ENCODE measurements around the gene ANKRD6. TPM values are rescaled to one million over a fixed set of nuclear protein-coding genes. Genes with fewer than 3 reads are reported as not detected.
"Not testable (repeated sequence)": the region's sequence is repeated elsewhere in the genome, so short reads cannot be mapped to it uniquely, and the experiment has no call there.

The ANKRD6 gene
- total RNA-seq, 1 experiment from 2014 or later: 10.5 TPM

DNA sequence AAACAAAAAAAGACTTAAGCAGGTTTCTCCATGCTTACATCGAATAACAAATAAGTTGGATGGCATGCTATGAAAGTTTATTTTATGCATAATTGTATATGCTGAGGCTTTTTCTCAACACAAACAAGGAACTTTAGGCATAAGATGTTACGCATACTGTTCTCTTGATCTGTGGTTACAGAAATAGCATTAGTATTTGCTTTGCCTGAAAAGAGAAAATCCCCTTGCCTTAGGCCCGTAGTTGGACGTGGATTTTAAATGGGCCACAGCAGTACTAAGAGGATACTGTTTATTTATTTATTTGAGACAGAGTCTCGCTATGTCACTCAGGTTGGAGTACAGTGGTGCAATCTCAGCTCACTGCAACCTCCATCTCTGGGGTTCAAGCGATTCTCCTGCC is 186.6 kb downstream of the ANKRD6 start:
- Histone ChIP-seq H3K4me3 (ENCODE audit: insufficient read depth, low read depth, low read length) (no peak overlapping the region), H3K36me3 (replicated peaks; ENCODE audit: control insufficient read depth, insufficient read depth, low read length) (no peaks in the 10 kb centered on the region), H3K27me3 (ENCODE audit: control insufficient read depth, insufficient read depth, low read length) (no peaks in the 10 kb centered on the region)
- DNase-seq: no peak

DNA sequence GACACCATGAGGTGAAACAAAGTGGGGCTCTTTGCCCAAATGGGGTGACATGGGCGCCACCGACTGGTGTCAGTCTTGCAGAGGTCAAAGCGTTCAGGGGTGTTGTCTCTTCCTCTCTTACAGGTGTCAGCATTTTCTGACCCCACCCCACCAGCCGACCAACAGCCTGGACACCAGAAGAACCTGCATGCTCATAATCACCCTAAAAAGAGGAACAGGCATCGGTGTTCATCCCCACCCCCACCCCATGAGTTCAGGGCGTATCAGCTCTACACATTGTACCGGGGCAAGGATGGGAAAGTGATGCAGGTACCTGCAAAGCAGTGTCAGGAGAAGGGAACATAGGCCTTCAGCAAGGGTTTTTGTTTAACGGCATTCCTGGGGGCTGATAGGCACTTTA is 190.8 kb downstream of the ANKRD6 start:
- Histone ChIP-seq H3K27me3 (ENCODE audit: control insufficient read depth, insufficient read depth, low read length) (no peaks in the 10 kb centered on the region), H3K36me3 (replicated peaks; ENCODE audit: control insufficient read depth, insufficient read depth, low read length) (no peaks in the 10 kb centered on the region), H3K4me3 (ENCODE audit: insufficient read depth, low read depth, low read length) (no peak overlapping the region)
- no peak for DNase-seq

DNA sequence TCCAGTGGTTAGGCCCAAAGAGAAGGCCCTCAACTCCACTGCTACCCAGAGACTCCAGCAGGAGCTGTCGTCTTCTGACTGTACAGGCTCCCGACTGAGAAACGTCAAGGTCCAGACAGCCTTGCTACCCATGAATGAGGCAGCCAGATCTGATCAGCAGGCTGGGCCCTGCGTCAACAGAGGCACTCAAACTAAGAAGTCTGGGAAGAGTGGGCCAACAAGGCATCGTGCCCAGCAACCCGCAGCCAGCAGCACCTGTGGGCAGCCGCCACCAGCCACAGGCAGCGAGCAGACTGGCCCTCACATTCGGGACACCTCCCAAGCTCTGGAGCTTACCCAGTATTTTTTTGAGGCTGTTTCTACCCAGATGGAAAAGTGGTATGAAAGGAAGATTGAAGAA is 197.5 kb downstream of the ANKRD6 start:
- H3K27me3 ChIP-seq (ENCODE audit: control insufficient read depth, insufficient read depth, low read length): no peaks in the 10 kb centered on the region
- no peak for DNase-seq
- no peak overlapping the region for H3K4me3 ChIP-seq (ENCODE audit: insufficient read depth, low read depth, low read length)
- no peaks in the 10 kb centered on the region for H3K36me3 ChIP-seq (replicated peaks; ENCODE audit: control insufficient read depth, insufficient read depth, low read length)

DNA sequence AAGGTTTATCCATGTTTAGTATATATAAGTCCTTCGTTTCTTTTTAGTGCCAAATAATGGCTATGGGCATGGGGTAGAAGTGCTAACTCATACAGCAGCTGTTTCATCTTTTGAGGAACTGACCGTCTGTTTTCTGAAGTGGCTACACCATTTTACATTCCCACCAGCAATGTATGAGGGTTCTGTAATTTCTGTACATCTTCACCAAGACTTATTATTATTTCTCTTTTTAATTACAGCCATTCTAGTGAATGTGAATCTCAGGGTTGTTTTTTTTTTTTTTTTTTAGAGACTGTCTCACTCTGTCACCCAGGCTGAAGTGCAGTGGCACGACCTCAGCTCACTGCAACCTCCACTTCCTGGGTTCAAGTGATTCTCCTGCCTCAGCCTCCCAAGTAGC is 203.5 kb downstream of the ANKRD6 start:
- not testable (repeated sequence) for DNase-seq; H3K27me3 ChIP-seq (ENCODE audit: control insufficient read depth, insufficient read depth, low read length); H3K4me3 ChIP-seq (ENCODE audit: insufficient read depth, low read depth, low read length); H3K36me3 ChIP-seq (replicated peaks; ENCODE audit: control insufficient read depth, insufficient read depth, low read length)

DNA sequence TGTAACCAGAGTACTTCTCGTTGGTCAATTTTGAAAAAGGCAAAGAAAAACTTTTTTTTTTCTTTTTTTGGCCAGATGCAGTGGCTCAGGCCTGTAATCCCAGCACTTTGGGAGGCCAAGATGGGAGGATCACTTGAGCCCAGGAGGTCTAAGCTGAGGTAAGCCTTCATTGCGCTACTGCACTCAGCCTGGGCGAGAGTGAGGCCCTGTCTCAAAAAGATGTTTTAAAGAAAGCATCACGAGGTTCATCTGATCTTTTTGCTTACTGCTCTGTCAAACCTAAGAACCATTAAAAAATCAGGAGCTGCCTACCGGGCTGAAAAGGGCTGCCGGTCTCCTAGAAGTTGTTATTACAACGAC is 205.0 kb downstream of the ANKRD6 start:
- H3K4me3 ChIP-seq (ENCODE audit: insufficient read depth, low read depth, low read length): peak overlapping the region; percentile 81
- H3K36me3 ChIP-seq (replicated peaks; ENCODE audit: control insufficient read depth, insufficient read depth, low read length): peaks cover 7% of the 10 kb centered on the region
- no peak for DNase-seq
- H3K27me3 ChIP-seq (ENCODE audit: control insufficient read depth, insufficient read depth, low read length): no peaks in the 10 kb centered on the region

DNA sequence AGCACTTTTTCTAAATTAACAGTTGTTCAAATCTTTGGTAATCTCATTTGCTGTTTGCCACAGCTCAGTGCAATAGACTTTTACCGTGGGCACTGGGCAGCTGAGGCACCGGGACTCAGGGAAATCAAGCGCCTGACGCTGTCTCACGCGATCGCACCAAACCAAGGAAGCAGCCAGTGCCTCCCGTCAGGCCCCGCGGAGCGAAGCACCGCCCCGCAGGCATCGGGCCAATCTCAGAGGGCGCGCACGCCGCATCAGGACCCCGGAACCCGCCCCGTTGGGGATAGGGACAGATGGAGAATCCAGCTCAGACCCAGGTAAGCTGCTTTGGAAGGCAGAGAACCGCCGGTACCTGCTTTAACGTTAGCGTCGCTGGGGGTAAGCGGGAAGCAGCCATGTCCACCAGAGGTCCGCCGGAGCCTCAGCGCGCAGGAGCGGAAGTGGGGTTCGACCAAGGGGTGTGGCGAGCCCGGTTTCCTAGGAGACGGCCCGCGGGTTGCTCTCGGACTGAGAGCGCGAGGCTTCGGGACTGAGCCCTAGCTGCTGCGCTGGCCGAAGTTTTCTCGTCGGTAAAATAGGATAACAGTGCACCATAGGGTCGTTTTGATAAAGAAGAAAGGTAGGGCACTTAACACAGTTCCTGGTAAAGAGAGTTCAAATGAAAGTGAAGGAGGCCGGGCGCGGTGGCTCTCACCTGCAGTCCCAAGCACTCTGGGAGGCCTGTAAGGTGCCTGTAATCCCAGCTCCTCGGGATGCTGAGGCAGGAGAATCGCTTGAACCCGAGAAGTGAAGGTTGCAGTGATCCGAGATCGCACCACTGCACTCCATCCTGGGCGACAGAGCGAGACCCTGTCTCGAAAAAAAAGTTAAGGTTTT is 205.6 kb downstream of the ANKRD6 start, which contains the start of gene LYRM2:
Gene LYRM2 (minus strand): TSS at position 428 of the 876 bp plus-strand sequence. CDS start 31 bp downstream, at position 397.
- peak; percentile 94 for DNase-seq
- peak within 1 kb of the TSS; percentile 81 for H3K4me3 ChIP-seq (ENCODE audit: insufficient read depth, low read depth, low read length)
- H3K27me3 ChIP-seq (ENCODE audit: control insufficient read depth, insufficient read depth, low read length): no peaks in the 10 kb centered on the region
- peaks cover 12% of the 10 kb centered on the region for H3K36me3 ChIP-seq (replicated peaks; ENCODE audit: control insufficient read depth, insufficient read depth, low read length)

DNA sequence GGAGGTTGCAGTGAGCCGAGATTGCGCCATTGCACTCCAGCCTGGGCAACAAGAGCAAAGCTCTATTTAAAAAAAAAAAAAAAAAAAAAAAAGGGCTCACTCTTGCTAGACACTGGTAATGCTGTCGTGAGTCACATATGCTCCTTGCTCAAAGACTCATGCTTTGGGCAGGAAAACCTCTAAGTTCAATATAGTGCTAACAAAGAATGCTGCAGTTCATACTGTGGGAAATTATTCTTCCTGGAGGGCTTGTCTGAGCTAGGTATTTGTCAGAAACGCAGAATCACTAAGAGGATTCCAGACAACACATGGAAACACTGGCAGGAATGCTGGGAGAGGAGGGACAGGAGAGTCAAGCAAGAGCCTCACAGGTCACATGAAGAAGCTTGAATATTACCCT is 207.9 kb downstream of the ANKRD6 start:
- DNase-seq: no peak
- Histone ChIP-seq H3K4me3 (ENCODE audit: insufficient read depth, low read depth, low read length) (no peak overlapping the region), H3K36me3 (replicated peaks; ENCODE audit: control insufficient read depth, insufficient read depth, low read length) (peaks cover 31% of the 10 kb centered on the region), H3K27me3 (ENCODE audit: control insufficient read depth, insufficient read depth, low read length) (no peaks in the 10 kb centered on the region)

DNA sequence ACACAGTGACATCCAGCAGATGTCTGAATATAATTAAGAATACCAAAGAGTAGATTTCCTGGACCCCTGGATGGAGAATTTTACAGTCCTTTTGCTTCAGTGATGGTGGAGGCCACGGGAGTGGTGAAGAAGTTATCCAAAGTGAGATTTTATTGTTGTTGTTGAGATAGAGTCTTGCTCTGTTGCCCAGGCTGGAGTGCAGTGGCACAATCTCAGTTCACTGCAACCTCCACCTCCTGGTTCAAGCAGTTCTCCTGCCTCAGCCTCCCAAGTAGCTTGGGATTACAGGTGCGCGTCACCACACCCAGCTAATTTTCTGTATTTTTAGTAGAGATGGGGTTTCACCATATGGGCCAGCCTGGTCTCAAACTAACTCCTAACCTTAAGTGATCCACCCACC is 208.6 kb downstream of the ANKRD6 start:
- H3K27me3 ChIP-seq (ENCODE audit: control insufficient read depth, insufficient read depth, low read length); DNase-seq; H3K4me3 ChIP-seq (ENCODE audit: insufficient read depth, low read depth, low read length): not testable (repeated sequence)
- peaks cover 34% of the 10 kb centered on the region for H3K36me3 ChIP-seq (replicated peaks; ENCODE audit: control insufficient read depth, insufficient read depth, low read length)

DNA sequence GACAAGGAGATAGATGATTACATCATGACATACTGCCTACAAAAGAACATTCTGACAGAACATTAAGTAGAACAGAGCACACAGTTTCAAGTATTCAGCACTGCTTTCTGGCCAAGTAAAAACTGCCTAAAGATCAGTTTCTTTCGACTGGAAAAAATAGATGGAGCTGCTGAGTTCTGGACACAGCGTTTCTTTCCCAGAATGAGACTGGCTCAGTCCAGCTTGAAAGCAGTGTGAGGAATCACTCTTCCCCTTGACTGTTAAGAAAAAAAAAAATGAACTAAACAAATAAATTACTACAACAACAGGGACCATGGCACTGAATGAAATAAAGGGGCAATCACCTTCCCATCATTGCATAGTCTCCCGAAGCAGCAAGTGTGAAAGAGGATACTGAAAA is 210.0 kb downstream of the ANKRD6 start:
- no peak overlapping the region for H3K4me3 ChIP-seq (ENCODE audit: insufficient read depth, low read depth, low read length)
- DNase-seq: no peak
- H3K27me3 ChIP-seq (ENCODE audit: control insufficient read depth, insufficient read depth, low read length): no peaks in the 10 kb centered on the region
- peaks cover 45% of the 10 kb centered on the region for H3K36me3 ChIP-seq (replicated peaks; ENCODE audit: control insufficient read depth, insufficient read depth, low read length)

DNA sequence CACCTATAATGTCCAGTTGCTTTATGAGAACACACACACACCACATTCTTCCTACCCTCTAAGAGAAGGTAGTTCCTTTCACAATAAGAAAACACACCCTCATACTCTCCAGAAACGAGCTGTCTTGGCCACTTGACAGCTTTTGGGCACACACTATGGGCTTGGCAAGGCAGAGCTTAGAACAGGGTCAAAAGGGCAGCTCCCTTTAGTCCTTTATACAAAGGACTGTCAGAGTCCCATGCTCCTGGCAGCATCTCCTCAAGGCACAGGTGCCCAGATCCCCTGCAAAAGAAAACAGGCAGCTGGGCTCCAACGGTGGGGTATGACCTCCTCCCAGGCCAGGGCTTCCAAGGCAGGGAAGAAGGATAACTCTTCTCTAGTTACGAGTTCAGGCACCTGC is 210.5 kb downstream of the ANKRD6 start:
- no peak for DNase-seq
- Histone ChIP-seq H3K4me3 (ENCODE audit: insufficient read depth, low read depth, low read length) (no peak overlapping the region), H3K27me3 (ENCODE audit: control insufficient read depth, insufficient read depth, low read length) (no peaks in the 10 kb centered on the region), H3K36me3 (replicated peaks; ENCODE audit: control insufficient read depth, insufficient read depth, low read length) (peaks cover 48% of the 10 kb centered on the region)

DNA sequence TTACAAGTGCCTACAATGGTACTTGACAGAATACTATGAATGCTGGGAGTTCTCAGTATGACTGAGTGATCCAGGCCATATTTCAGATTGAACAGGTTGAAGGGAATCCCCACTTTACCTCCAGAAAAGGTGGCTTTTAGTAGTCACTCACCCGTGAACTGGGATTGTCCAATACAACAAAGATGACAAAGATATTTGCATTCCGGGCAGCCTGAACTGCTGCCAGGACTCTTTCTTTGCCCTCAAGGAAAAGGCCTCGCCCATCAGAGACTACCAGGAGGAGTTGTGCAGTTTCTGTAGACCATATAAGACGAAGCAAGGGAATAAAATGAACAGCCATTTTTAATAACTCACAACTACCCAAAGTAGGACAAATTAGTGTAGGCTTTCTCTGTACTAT is 211.9 kb downstream of the ANKRD6 start:
- no peaks in the 10 kb centered on the region for H3K27me3 ChIP-seq (ENCODE audit: control insufficient read depth, insufficient read depth, low read length)
- no peak for DNase-seq
- H3K36me3 ChIP-seq (replicated peaks; ENCODE audit: control insufficient read depth, insufficient read depth, low read length): peaks cover 57% of the 10 kb centered on the region
- no peak overlapping the region for H3K4me3 ChIP-seq (ENCODE audit: insufficient read depth, low read depth, low read length)

DNA sequence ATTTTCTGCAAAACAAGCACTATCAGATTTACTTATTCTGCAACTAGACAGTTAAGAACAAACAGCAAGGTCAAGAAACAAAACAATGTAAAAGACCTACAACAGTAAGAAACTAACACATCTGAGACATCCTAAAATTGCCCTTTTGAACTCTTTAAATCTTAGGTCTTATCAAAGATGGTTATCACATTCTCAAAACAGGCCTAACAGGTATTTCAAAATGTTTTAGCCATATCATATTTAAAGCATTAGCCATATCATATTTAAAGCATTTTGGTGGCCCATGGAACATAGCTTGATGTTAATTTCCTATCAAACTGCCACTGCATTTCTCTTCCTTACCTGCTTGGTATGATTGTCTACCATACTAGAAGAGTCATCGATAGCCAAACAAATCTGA is 216.7 kb downstream of the ANKRD6 start:
- no peak overlapping the region for H3K4me3 ChIP-seq (ENCODE audit: insufficient read depth, low read depth, low read length)
- H3K27me3 ChIP-seq (ENCODE audit: control insufficient read depth, insufficient read depth, low read length): no peaks in the 10 kb centered on the region
- H3K36me3 ChIP-seq (replicated peaks; ENCODE audit: control insufficient read depth, insufficient read depth, low read length): peaks cover 62% of the 10 kb centered on the region
- no peak for DNase-seq

DNA sequence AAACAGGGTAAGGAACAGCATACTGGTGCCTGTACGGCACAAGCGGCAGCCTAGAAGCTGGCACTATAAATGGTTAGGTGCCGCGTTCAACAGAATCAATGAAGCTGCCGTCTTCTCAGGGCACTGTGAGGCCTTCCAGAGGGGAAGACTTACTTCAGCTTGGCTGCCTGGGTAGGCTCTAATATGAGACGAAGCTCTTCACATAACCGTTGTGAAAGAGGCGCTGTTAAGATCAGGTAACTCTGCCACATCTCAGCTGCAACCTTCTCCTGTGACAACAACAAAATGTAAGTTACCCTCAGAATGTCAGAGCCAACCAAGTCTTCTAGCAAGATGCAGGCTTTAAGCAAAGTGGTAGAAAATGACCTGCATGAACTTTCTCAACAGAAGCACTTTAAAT is 217.6 kb downstream of the ANKRD6 start:
- Histone ChIP-seq H3K36me3 (replicated peaks; ENCODE audit: control insufficient read depth, insufficient read depth, low read length) (peaks cover 62% of the 10 kb centered on the region), H3K4me3 (ENCODE audit: insufficient read depth, low read depth, low read length) (no peak overlapping the region)
- DNase-seq: no peak

DNA sequence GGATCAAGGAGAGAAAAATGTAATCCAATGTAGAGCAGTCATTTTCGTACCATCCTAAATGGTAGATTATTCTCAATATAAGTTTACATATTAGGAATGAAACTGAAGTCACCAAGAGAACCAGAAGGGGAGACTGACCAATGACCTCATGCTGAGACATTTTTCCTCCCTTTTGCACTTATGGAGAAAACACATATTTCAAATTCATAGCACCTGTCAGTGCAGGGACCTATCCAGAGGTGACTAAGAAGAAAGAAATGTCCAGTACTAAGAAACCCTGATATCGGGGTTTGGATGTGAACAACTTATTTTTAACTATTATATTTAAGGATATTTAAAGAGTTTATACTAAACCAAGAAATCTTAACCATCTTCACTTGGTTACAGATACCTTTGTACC is 222.2 kb downstream of the ANKRD6 start:
- DNase-seq: no peak
- peaks cover 63% of the 10 kb centered on the region for H3K36me3 ChIP-seq (replicated peaks; ENCODE audit: control insufficient read depth, insufficient read depth, low read length)
- no peak overlapping the region for H3K4me3 ChIP-seq (ENCODE audit: insufficient read depth, low read depth, low read length)
- no peaks in the 10 kb centered on the region for H3K27me3 ChIP-seq (ENCODE audit: control insufficient read depth, insufficient read depth, low read length)

More for the DNA sequence above, 217.6 kb downstream of the ANKRD6 start:
- H3K27me3 ChIP-seq (ENCODE audit: control insufficient read depth, insufficient read depth, low read length): no peaks in the 10 kb centered on the region

DNA sequence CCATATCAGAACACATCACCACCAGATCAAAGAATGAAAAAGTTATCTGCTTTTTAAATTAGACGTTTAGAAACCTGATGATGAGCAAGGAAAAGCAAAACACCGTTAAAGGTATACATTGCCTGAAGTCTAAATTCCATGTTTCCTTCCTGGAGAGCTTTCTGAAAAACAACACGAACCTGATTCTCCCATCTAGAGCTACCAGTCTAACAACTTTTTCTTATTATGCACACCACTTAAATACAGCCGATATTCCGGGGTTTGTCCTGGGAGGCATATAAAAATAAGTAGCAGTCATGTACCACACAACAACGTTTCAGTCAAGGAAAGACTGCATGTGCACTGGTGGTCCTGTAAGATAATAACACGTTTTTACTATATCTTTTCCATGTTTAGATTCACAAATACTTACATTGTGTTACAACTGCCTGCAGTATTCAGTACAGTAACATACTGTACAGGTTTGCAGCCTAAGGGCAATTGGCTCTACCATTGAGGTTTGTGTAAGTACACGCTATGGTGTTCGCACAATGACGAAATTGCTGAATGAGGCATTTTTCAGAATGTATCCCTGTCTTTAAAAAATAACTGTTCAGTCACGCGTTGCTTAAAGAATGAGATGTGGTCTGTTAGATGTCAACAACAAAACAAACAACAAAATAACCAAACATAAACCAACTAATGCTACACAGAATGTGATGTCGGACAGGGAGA is 224.7 kb downstream of the ANKRD6 start:
- Histone ChIP-seq H3K4me3 (ENCODE audit: insufficient read depth, low read depth, low read length) (no peak overlapping the region), H3K27me3 (ENCODE audit: control insufficient read depth, insufficient read depth, low read length) (no peaks in the 10 kb centered on the region), H3K36me3 (replicated peaks; ENCODE audit: control insufficient read depth, insufficient read depth, low read length) (peaks cover 72% of the 10 kb centered on the region)
- no peak for DNase-seq

All from H7 (cell line).